ENCODE data around the gene AMHR2. TPM values are rescaled to one million over a fixed set of nuclear protein-coding genes. Genes with fewer than 3 reads are reported as not detected.
"Not testable (repeated sequence)": the region's sequence is repeated elsewhere in the genome, so short reads cannot be mapped to it uniquely, and the experiment has no call there.

AMHR2 gene
- total RNA-seq, 2 experiments from 2014 or later = not detected

GRCh38 chr12:53414756-53415417 lies 8.8 kb upstream of the AMHR2 start:
- ATAC-seq = no peak
- POLR2A ChIA-PET = interaction anchor here (0.6 to 1.2 kb wide), 4 partner anchors 13 to 94 kb away, joined by 3 to 4 read pairs (median 3); no protein-coding TSS in a partner anchor
- Mint-ChIP-seq H3K4me1 (ENCODE audit: low read depth) (peaks cover 65% of the 10 kb centered on the region), H3K9me3 (no peaks in the 10 kb centered on the region), H3K27me3 (no peaks in the 10 kb centered on the region), H3K36me3 (ENCODE audit: low read depth) (peaks cover 29% of the 10 kb centered on the region), H3K27ac (peak overlapping the region; percentile 1), H3K4me3 (no peak overlapping the region)
- DNase-seq = no peak
- intact Hi-C loops (cut with micrococcal nuclease) = no loop called here
- CTCF ChIA-PET = interaction anchor here (1.1 to 6.6 kb wide), 5 partner anchors 62 to 94 kb away, joined by 3 to 42 read pairs (median 6); partner anchors contain the start of gene AAAS
- no peak for TF ChIP-seq CTCF (IDR thresholded peaks at IDR 0.05)

DNA sequence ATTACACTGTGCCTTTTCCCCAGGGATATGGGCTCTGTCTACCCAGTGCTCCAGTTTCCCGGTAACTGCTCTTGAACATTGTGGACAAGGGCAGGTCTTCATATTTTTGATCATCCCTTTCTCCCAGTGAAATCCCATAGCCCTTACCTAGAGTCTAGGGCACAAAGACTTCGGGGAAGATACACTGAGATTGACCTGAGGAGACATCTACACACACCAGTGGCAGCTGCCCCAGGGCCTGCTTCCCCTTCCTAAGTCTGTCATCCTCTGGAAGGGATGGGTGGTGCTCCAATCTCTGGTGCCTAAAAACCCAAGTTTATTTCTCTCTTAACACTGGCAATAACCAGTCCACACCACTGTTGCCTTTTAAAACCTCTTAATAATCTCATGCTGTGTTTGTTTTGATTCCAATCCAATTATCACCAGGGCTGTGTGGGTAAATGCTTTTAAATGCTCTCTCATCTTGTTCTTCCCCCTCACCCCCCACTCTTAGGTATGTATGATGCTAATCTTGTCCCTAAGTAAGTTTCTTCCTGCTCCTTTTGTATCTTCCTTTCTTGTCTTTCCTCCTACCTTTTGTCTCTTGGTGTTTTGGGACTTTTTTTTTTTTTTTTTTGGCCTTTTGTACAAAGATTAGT lies 7.8 kb upstream of the AMHR2 start:
- Mint-ChIP-seq H3K27ac (peak overlapping the region; percentile 25), H3K36me3 (ENCODE audit: low read depth) (peaks cover 23% of the 10 kb centered on the region), H3K4me1 (ENCODE audit: low read depth) (peaks cover 69% of the 10 kb centered on the region)
- H3K9me3 Mint-ChIP-seq; DNase-seq; H3K27me3 Mint-ChIP-seq; intact Hi-C loops (cut with micrococcal nuclease); H3K4me3 Mint-ChIP-seq; ATAC-seq: not testable (repeated sequence)
- ChIA-PET CTCF (interaction anchor here (1.7 to 6.6 kb wide), 4 partner anchors 29 to 94 kb away, joined by 4 to 42 read pairs (median 26); partner anchors contain the start of gene AAAS), POLR2A (interaction anchor here (0.8 to 2.1 kb wide), 2 partner anchors 12 to 36 kb away, joined by 3 to 7 read pairs; partner anchors contain the start of gene SP1)

GRCh38 chr12:53417291-53417816 lies 6.3 kb upstream of the AMHR2 start:
- intact Hi-C loops (cut with micrococcal nuclease); H3K4me3 Mint-ChIP-seq; H3K36me3 Mint-ChIP-seq (ENCODE audit: low read depth); H3K27me3 Mint-ChIP-seq; H3K9me3 Mint-ChIP-seq: not testable (repeated sequence)
- ChIA-PET CTCF (interaction anchor here (0.6 to 3.0 kb wide), 7 partner anchors 13 to 371 kb away, joined by 4 to 38 read pairs (median 5); partner anchors contain the start of genes AAAS and SP1), POLR2A (interaction anchor here (0.9 to 2.1 kb wide), 6 partner anchors 8 to 92 kb away, joined by 3 to 7 read pairs (median 4); partner anchors contain the start of gene SP1)
- DNase-seq = peak; percentile 27
- H3K4me1 Mint-ChIP-seq (ENCODE audit: low read depth) = peaks cover 63% of the 10 kb centered on the region
- ATAC-seq = peak; percentile 19
- peak overlapping the region; percentile 65 for H3K27ac Mint-ChIP-seq

DNA sequence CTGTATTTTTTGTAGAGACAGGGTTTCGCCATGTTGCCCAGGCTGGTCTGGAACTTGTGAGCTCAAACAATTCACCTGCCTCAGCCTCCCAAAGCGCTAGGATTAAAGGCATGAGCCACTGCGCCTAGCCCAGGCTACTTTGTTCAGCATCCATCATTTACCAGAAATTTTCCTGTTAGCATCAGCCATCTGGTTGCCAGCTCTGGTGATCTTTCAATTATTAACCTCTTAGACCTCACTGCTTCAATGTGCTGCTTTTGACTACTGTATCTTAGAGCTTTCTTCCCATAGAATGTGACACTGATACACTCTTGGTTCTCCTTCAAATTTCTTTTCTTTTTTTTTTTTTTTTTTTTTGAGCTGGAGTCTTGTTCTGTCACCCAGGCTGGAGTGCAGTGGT lies 5.4 kb upstream of the AMHR2 start:
- intact Hi-C loops (cut with micrococcal nuclease) = no loop called here
- Mint-ChIP-seq H3K27ac (peak overlapping the region; percentile 23), H3K4me3 (no peak overlapping the region), H3K36me3 (ENCODE audit: low read depth) (peaks cover 2% of the 10 kb centered on the region), H3K27me3 (no peaks in the 10 kb centered on the region), H3K9me3 (no peaks in the 10 kb centered on the region), H3K4me1 (ENCODE audit: low read depth) (peaks cover 56% of the 10 kb centered on the region)
- ChIA-PET POLR2A (interaction anchor here (1.0 to 1.5 kb wide), 2 partner anchors 21 to 163 kb away, joined by 3 to 4 read pairs; no protein-coding TSS in a partner anchor), CTCF (interaction anchor here (1.2 to 3.0 kb wide), 4 partner anchors 14 to 73 kb away, joined by 4 to 38 read pairs (median 6); partner anchors contain the start of gene SP1)
- TF ChIP-seq CTCF (IDR thresholded peaks at IDR 0.05) = no peak
- DNase-seq (no peak), ATAC-seq (no peak)

GRCh38 chr12:53419756-53420155 lies 3.9 kb upstream of the AMHR2 start:
- no peaks in the 10 kb centered on the region for H3K36me3 Mint-ChIP-seq (ENCODE audit: low read depth)
- no peak for TF ChIP-seq CTCF (IDR thresholded peaks at IDR 0.05)
- ATAC-seq (no peak), DNase-seq (no peak)
- H3K9me3 Mint-ChIP-seq = no peaks in the 10 kb centered on the region
- ChIA-PET POLR2A (interaction anchor here (1.2 to 1.3 kb wide), 3 partner anchors 10 to 53 kb away, joined by 3 to 5 read pairs (median 4); no protein-coding TSS in a partner anchor), CTCF (interaction anchor here (0.9 to 7.8 kb wide), 6 partner anchors 9 to 98 kb away, joined by 3 to 187 read pairs (median 18); partner anchors contain the start of gene AAAS)
- intact Hi-C loops (cut with micrococcal nuclease) = loop anchor here (5.0 kb wide), 1 partner anchor 37 kb away; the partner anchor contains the start of gene SP1
- H3K27me3 Mint-ChIP-seq = no peaks in the 10 kb centered on the region
- no peak overlapping the region for H3K4me3 Mint-ChIP-seq
- peaks cover 46% of the 10 kb centered on the region for H3K4me1 Mint-ChIP-seq (ENCODE audit: low read depth)
- peak overlapping the region; percentile 21 for H3K27ac Mint-ChIP-seq

DNA sequence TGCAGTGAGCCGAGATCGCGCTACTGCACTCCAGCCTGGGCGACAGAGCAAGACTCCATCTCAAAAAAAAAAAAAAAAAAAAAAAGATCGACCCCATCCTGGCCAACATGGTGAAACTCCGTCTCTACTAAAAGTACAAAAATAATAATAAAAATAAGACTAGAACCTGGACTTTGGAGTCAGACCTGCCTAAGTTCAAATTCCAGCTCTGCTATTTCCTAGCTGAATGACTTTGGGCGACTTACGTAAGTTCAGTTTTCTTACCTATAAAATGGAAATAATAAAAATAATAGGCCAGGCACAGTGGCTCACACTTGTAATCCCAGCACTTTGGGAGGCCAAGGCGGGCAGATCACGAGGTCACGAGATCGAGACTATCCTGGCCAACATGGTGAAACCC lies 1.4 kb upstream of the AMHR2 start:
- not testable (repeated sequence) for H3K27ac Mint-ChIP-seq; H3K4me3 Mint-ChIP-seq; H3K27me3 Mint-ChIP-seq; DNase-seq; H3K9me3 Mint-ChIP-seq; ATAC-seq; H3K36me3 Mint-ChIP-seq (ENCODE audit: low read depth)
- POLR2A ChIA-PET = interaction anchor here (1.0 to 2.2 kb wide), 5 partner anchors 12 to 102 kb away, joined by 3 to 11 read pairs (median 3); partner anchors contain the start of gene AAAS
- CTCF ChIA-PET = interaction anchor here (1.1 to 7.8 kb wide), 7 partner anchors 12 to 100 kb away, joined by 3 to 187 read pairs (median 32); partner anchors contain the start of genes AAAS and PRR13
- intact Hi-C loops (cut with micrococcal nuclease) = loop anchor here (5.0 kb wide), 1 partner anchor 40 kb away; the partner anchor contains the start of gene SP1
- H3K4me1 Mint-ChIP-seq (ENCODE audit: low read depth) = peaks cover 31% of the 10 kb centered on the region
